ENCODE data around the gene SLC6A5.

GRCh38 chr11:20610825-20611224 lies 11.4 kb downstream of the SLC6A5 start:
- TF ChIP-seq SOX6 (IDR thresholded peaks at IDR 0.05) (no peak), POLR2AphosphoS5 (IDR thresholded peaks at IDR 0.05; ENCODE audit: control insufficient read depth, insufficient read depth, low read depth, low read length) (no peak), CHD4 (IDR thresholded peaks at IDR 0.05; ENCODE audit: insufficient read depth, insufficient replicate concordance, low read depth, low read length, poor library complexity, severe bottlenecking) (no peak), IRF1 (CRISPR knock-in tag; IDR thresholded peaks at IDR 0.05; ENCODE audit: borderline replicate concordance) (no peak), PRPF4 (IDR thresholded peaks at IDR 0.05; ENCODE audit: insufficient read depth, low read depth, low read length, poor library complexity, severe bottlenecking) (no peak), CTCF (IDR thresholded peaks at IDR 0.05 in 2 of 3, conservative IDR thresholded peaks at IDR 0.05 in 1 of 3; ENCODE audit: insufficient read depth in 2 of 3, low read depth in 1 of 3, low read length in 3 of 3) (no peak), PRDM10 (IDR thresholded peaks at IDR 0.05; ENCODE audit: partially characterized antibody) (no peak), ZNF592 (IDR thresholded peaks at IDR 0.05) (no peak), NFRKB (IDR thresholded peaks at IDR 0.05; ENCODE audit: low read depth) (no peak)

All from K562 (cell line).